CD4-positive, alpha-beta T cell treated with Interleukin-15 for 1 hour (primary cell): ENCODE results near the gene VNN1.
"Not testable (repeated sequence)": the region's sequence is repeated elsewhere in the genome, so short reads cannot be mapped to it uniquely, and the experiment has no call there.

Source experiments
- DNase-seq: peaks from one replicate; pipeline ENCODE4 v3.0.0-alpha.2; 2020

Gene VNN1

DNA sequence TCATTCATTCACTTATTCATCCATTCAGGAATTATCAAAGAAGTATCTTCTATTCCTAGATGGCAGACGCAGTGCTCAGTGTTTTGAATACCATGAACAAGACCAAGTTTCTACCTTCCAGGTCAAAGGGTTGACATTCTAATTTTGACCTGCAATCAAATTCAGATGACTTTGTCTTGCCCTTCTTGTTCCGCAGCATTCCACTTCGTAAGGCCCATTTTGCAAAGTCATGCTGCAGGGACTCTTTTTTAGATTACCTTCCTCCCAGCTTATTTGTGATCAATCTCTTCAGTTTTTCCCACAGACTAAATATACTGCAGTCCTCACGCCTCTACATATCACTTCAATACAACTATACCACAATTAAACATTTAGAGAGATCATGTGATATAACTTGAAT, 47.7 kb downstream of the VNN1 start:
- DNase-seq: no peak

DNA sequence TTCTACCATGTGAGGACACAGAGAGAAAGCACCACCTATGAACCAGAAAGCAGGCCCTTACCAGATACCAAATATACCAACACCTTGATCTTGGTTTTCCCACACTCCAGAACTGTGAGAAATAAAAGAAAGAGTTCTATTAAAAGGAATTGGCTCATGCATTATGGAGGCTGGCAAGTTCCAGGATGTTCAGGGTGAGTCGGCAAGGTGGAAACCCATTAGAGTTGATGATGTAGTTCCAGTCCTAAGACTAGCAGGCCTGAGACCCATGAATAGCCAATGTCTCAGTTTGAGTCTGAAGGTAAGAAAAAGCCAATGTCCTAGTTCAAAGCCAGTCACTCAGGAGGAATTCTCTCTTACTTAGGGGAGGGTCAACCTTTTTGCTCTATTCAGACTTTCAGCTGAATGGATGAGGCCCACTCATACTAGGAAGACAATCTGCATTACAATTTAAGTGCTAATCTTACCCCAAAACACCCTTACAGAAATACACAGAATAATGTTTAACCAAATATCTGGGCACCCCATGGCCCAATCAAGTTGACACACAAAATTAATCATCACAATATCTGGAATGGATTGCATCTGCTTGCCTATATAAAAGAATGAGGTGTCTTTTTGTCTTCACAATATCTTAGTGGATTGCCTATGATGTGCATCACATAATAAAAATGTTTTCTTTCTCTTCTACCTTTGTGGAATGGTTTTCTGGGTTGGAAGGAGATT, 49.4 kb downstream of the VNN1 start:
- no peak for DNase-seq

DNA sequence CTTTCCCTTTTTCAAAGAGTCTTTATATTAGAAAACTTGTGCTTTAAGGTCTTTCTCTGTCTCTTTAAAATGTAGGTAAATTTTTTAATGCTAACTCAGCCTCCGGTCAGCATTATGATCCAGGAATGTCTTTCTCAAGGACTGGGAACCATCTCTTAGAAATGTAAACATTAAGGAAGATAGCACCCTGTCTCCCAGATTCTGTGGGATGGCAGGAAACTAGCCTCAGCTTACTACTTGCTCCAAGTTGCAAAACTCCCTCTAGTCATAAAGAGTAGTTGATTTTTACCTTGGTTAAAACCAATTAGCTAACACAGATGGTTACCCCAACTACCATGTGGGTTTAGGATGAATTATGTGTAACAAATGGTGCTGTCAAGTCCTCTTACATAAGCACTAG, 50.2 kb downstream of the VNN1 start:
- DNase-seq: no peak

DNA sequence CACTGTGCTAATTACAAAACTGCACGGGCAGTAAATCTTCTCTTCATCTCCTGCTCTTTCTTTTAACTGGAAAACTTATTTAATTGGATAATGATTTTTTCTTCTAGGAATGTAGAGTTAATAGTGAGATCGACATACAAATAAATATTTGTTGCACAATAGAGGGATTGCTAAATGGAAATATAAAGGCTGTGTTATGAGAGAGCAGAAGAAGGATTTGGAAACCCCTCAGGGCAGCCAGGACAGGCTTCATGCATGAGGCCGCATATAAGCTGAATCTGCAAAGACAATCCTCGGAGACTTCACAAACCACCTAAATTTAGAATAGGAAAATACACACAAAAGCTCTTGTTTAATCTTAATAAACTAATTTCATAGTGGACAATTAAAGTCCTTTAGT, 51.9 kb downstream of the VNN1 start:
- DNase-seq: no peak

DNA sequence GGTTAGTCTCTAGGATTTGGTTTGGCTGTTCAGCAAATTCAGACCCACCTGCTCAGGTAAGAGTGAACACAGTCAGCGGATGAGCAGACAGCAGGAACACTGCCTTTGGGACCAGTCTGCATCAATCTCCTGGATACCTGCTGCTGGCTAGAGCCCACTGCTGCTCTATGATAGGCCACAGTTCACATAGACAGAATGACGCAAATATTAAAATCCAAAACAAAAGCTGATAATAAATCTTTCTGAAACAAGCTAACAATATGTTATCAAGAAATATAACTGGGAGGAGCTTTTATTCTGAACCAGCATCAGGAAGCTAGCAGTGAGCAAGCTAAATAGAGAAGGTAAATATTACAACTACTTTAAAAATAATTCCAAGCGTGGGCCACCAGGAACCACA, 54.8 kb downstream of the VNN1 start, which contains the start of gene TAAR1:
TAAR1 (minus strand) TSS at position 101 of the 400 bp plus-strand sequence. CDS start 13,179 bp downstream, outside the sequence.
- DNase-seq: no peak

DNA sequence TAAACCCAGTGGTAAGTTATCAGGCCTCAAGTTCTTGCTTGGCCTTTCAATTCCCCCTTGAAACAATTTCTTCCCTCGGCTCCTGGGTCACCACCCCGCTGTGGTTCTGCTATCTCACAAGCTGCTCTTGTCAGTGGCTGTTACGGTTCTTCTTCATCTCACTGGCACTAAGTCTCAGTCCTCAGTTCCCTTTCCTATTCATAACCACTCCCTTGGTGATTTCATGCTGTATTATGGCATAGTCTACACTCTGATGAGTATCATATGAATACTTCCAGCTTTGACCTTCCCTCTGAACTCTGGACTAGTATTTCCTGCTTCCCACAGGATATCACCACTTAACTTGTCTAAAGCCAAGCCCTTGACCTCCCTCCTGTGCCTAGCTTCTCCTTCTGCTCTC, 62.8 kb downstream of the VNN1 start:
- peak; percentile 19 for DNase-seq

DNA sequence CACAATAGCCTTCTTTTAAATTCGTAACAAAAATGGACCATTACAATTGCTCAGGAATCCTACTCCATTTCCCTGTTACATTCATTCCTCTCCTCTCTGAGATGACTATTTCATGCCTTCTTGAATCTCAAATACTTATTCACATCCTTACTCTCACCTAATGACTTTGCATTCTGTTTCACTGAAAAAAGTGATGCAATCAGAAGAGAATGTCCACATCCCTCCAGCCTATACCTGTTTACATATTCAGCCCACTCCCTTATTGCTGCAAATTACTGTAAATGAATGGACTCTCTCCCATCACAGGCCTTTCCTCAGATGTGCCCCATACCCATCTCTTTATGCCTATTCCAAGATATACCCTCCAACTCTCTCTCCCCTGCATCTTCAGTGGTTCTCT, 63.4 kb downstream of the VNN1 start:
- no peak for DNase-seq

DNA sequence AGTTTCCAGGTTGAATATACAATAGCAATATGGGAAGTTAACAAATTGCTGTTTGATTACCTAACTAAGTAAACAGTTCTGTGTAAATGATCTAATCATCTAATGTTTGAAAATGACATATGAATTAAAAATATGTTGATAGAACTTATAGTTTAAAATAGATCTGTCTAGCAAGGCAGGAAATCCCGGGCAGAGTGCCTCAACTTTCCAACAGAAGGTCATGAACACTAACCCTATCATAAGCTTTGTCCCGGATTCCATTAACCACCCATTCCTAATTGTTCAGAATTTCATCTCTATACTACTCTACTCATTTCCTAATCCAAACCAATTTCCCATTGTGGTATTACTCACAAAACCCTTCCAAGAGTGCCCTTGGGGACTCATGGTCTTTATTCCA, 65.0 kb downstream of the VNN1 start:
- no peak for DNase-seq

DNA sequence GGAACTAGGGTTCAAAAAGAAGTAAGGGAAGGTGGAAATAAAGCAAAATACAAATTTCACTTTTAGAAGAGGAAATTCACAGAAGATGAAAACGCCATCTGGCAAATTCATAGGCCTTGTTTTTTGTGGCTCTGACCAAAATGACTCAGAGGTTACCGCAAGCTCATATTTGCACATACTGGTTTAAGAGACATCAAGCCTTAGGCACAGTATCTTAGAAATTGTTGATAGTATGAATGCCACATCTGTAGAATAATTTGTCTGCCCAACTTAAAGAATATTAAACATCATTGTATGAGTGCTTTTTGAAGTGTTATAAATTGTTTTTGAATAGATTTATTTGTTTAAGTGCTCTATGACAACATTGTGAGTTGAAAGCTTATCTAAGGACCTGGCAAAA, 65.5 kb downstream of the VNN1 start:
- DNase-seq: no peak

DNA sequence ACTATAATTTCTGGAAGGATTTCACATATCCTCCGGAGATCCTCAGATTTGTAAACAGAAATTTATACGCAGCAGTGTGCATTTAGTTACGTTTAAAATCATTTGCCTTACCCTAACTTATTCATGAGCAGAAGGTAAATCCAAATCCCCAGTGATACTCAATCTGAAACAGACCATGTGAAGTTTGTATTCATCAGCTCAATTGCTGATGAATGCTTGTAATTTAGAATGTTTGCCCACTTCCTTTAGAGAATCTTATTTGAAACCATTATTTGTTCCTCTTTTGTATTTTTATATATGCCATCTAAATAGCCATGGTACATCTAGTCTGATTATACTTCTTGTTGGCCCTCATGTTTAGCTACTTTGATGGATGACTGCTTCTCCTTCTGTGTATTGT, 70.3 kb downstream of the VNN1 start:
- DNase-seq: no peak

DNA sequence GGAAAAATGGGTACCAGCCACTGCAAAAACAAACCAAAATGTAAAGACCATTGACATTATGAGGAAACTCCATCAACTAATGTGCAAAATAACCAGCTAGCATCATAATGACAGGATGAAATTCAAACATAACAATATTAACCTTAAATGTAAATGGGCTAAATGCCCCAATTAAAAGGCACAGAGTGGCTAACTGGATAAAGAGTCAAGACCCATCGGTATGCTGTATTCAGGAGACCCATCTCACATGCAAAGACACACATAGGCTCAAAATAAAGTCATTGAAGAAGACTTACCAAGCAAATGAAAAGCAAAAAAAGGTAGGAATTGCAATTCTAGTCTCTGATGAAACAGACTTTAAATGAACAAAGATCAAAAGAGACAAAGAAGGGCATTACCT, 76.7 kb downstream of the VNN1 start:
- DNase-seq: not testable (repeated sequence)

DNA sequence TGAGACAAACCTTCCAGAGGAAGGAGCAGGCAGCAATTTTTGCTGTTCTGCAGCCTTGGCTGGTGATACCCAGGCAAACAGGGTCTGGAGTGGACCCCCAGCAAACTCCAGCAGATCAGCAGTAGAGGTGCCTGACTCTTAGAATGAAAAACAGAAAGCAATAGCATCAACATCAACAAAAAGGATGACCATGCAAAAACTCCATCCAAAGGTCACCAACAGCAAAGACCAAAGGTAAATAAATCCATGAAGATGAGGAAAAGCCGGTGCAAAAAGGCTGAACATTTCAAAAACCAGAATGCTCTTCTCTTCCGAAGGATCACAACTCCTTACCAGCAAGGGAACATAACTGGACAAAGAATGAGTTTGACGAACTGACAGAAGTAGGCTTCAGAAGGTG, 77.9 kb downstream of the VNN1 start:
- not testable (repeated sequence) for DNase-seq

DNA sequence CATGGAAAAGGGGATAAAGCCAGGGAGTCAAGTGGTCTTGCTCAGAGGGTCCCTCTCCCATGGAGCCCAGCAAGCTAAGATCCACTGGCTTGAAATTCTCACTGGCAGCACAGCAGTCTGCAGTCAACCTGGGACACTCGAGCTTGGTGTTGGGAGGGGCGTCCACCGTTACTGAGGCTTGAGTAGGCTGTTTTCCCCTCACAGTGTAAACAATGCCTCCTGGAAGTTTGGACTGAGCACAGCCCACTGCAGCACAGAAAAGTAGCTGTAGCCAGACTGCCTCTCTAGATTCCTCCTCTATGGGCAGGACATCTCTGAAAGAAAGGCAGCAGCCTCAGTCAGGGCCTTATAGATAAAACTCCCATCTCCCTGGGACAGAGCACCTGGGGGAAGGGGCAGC, 78.6 kb downstream of the VNN1 start:
- DNase-seq: not testable (repeated sequence)

DNA sequence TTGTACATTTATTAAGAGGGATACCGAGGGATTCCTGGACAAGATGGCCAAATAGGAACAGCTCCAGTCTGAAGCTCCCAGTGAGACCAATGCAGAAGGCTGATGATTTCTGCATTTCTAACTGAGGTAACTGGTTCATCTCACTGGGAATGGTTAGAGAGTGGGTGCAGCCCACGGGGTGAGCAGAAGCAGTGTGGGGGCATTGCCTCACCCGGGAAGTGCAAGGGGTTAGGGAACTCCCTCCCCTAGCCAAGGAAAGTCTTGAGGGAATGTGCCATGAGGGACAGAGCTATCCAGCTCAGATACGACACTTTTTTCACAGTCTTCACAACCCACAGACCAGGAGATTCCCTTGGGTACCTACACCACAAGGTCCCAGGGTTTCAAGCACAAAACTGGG, 79.1 kb downstream of the VNN1 start:
- no peak for DNase-seq

DNA sequence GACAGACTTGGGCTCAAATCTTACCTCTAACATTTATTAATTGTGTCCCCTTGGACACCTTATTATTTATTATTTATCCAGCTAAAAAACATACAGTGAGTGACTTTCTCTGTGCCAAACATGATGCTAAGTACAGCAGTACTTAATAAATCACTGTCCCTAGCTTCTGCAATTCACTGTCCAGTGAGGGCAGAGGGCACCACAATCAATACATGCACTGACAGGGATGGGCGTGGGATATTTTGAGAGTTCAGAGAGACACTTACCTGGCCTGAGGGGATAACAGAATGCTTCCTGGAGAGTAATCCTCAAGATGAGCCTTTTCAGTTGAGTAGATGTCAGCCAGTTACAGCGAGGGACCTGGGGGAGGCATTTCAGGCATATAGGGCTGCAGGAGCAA, 80.5 kb downstream of the VNN1 start:
- DNase-seq: no peak
